Measurements from ENCODE around the gene CYB5RL.

Gene CYB5RL

GRCh38 chr1:54165146-54165545 lies 34.7 kb downstream of the CYB5RL start:
- no peak for DNase-seq (ENCODE audit: low read depth, low spot score)

GRCh38 chr1:54163573-54163972 lies 36.3 kb downstream of the CYB5RL start:
- H3K4me1 ChIP-seq (ENCODE audit: insufficient read depth, insufficient read length), result peaks cover 21% of the 10 kb centered on the region
- no peaks in the 10 kb centered on the region for H3K27me3 ChIP-seq (ENCODE audit: insufficient read depth, insufficient read length)
- no peak for DNase-seq (ENCODE audit: low read depth, low spot score)
- no peaks in the 10 kb centered on the region for H3K36me3 ChIP-seq (ENCODE audit: insufficient read depth, insufficient read length, low read length)
- no peak for TF ChIP-seq YY1 (IDR thresholded peaks at IDR 0.05; ENCODE audit: insufficient read depth, insufficient read length)
- TF ChIP-seq SUZ12 (IDR thresholded peaks at IDR 0.05; ENCODE audit: extremely low read depth, insufficient read depth, insufficient read length), result no peak
- TF ChIP-seq ZNF274 (IDR thresholded peaks at IDR 0.05; ENCODE audit: low read depth, low read length), result no peak
- no peak overlapping the region for H3K9ac ChIP-seq (ENCODE audit: insufficient read length, low read depth)
- no peaks in the 10 kb centered on the region for H3K9me3 ChIP-seq (ENCODE audit: insufficient read depth, low read length)
- H3K4me3 ChIP-seq (ENCODE audit: insufficient read length, low read depth), result no peak overlapping the region

More at GRCh38 chr1:54165146-54165545, 34.7 kb downstream of the CYB5RL start:
- H3K36me3 ChIP-seq (ENCODE audit: insufficient read depth, insufficient read length, low read length), result no peaks in the 10 kb centered on the region
- no peaks in the 10 kb centered on the region for H3K27me3 ChIP-seq (ENCODE audit: insufficient read depth, insufficient read length)
- H3K9me3 ChIP-seq (ENCODE audit: insufficient read depth, low read length), result no peaks in the 10 kb centered on the region
- peaks cover 21% of the 10 kb centered on the region for H3K4me1 ChIP-seq (ENCODE audit: insufficient read depth, insufficient read length)
- no peak overlapping the region for H3K9ac ChIP-seq (ENCODE audit: insufficient read length, low read depth)
- TF ChIP-seq SUZ12 (IDR thresholded peaks at IDR 0.05; ENCODE audit: extremely low read depth, insufficient read depth, insufficient read length) (no peak), YY1 (IDR thresholded peaks at IDR 0.05; ENCODE audit: insufficient read depth, insufficient read length) (no peak)
- no peak overlapping the region for H3K4me3 ChIP-seq (ENCODE audit: insufficient read length, low read depth)

DNA sequence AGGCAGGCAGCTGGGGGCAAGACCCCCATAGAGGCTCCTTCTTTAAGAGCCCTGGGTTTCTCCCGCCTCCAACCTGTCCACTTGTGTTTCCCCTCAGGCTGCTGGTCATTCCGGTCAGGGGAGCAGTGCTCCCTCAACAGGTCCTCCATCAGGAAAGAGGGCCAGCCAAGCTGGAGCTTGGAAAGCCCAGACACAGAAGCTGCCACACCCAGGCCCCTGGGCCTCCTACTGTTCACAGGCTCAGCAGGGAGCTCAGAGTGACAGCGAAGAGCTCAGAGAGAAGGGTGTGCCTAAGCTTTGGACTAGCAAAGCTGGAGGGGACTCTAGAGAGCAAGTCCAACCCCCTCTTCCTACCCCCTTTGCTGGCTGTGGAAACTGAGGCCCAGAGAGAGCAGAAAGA lies 36.8 kb downstream of the CYB5RL start:
- no peak overlapping the region for H3K9ac ChIP-seq (ENCODE audit: insufficient read length, low read depth)

GRCh38 chr1:54161495-54162168 lies 38.2 kb downstream of the CYB5RL start:
- Histone ChIP-seq H3K9me3 (ENCODE audit: insufficient read depth, low read length) (no peaks in the 10 kb centered on the region), H3K4me1 (ENCODE audit: insufficient read depth, insufficient read length) (peaks cover 21% of the 10 kb centered on the region), H3K27me3 (ENCODE audit: insufficient read depth, insufficient read length) (no peaks in the 10 kb centered on the region), H3K4me3 (ENCODE audit: insufficient read length, low read depth) (no peak overlapping the region), H3K9ac (ENCODE audit: insufficient read length, low read depth) (no peak overlapping the region), H3K36me3 (ENCODE audit: insufficient read depth, insufficient read length, low read length) (no peaks in the 10 kb centered on the region)
- no peak for DNase-seq (ENCODE audit: low read depth, low spot score)
- no peak for TF ChIP-seq YY1 (IDR thresholded peaks at IDR 0.05; ENCODE audit: insufficient read depth, insufficient read length)
- TF ChIP-seq ZNF274 (IDR thresholded peaks at IDR 0.05; ENCODE audit: low read depth, low read length), result no peak
- no peak for TF ChIP-seq SUZ12 (IDR thresholded peaks at IDR 0.05; ENCODE audit: extremely low read depth, insufficient read depth, insufficient read length)

More for the DNA sequence above, 36.8 kb downstream of the CYB5RL start:
- no peaks in the 10 kb centered on the region for H3K9me3 ChIP-seq (ENCODE audit: insufficient read depth, low read length)
- H3K4me3 ChIP-seq (ENCODE audit: insufficient read length, low read depth), result no peak overlapping the region
- H3K27me3 ChIP-seq (ENCODE audit: insufficient read depth, insufficient read length), result no peaks in the 10 kb centered on the region
- no peak for DNase-seq (ENCODE audit: low read depth, low spot score)
- H3K4me1 ChIP-seq (ENCODE audit: insufficient read depth, insufficient read length), result peaks cover 21% of the 10 kb centered on the region
- no peaks in the 10 kb centered on the region for H3K36me3 ChIP-seq (ENCODE audit: insufficient read depth, insufficient read length, low read length)
- TF ChIP-seq ZNF274 (IDR thresholded peaks at IDR 0.05; ENCODE audit: low read depth, low read length), result no peak
- TF ChIP-seq YY1 (IDR thresholded peaks at IDR 0.05; ENCODE audit: insufficient read depth, insufficient read length), result no peak

DNA sequence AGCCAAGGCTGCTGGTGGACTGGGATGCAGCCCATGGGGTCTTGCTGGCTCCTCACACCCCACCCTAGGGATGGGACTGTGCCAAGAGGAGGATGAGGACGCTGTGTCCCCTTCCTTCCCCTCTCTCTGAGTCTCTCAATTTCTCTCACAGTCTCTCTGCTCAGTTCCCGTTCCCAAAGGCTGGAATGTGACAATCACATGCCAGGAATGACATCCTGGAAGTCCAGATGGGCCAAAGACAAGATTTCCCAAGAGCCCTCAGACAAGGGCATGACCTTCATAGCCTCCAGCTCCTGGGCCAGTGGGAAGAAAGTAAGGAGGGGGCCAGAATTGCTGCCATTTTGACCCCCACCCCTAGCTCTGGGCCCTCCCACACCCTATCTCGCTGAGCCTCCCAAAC lies 39.5 kb downstream of the CYB5RL start:
- H3K4me3 ChIP-seq (ENCODE audit: insufficient read length, low read depth), result no peak overlapping the region
- peaks cover 21% of the 10 kb centered on the region for H3K4me1 ChIP-seq (ENCODE audit: insufficient read depth, insufficient read length)
- no peaks in the 10 kb centered on the region for H3K36me3 ChIP-seq (ENCODE audit: insufficient read depth, insufficient read length, low read length)
- H3K27me3 ChIP-seq (ENCODE audit: insufficient read depth, insufficient read length), result no peaks in the 10 kb centered on the region
- no peak for DNase-seq (ENCODE audit: low read depth, low spot score)
- no peaks in the 10 kb centered on the region for H3K9me3 ChIP-seq (ENCODE audit: insufficient read depth, low read length)
- H3K9ac ChIP-seq (ENCODE audit: insufficient read length, low read depth), result no peak overlapping the region
- no peak for TF ChIP-seq ZNF274 (IDR thresholded peaks at IDR 0.05; ENCODE audit: low read depth, low read length)
- TF ChIP-seq SUZ12 (IDR thresholded peaks at IDR 0.05; ENCODE audit: extremely low read depth, insufficient read depth, insufficient read length), result no peak
- TF ChIP-seq YY1 (IDR thresholded peaks at IDR 0.05; ENCODE audit: insufficient read depth, insufficient read length), result no peak

- no peak overlapping the region for H3K4me3 ChIP-seq (ENCODE audit: insufficient read length, low read depth)
- no peak overlapping the region for H3K9ac ChIP-seq (ENCODE audit: insufficient read length, low read depth)
- no peak for DNase-seq (ENCODE audit: low read depth, low spot score)
- H3K4me1 ChIP-seq (ENCODE audit: insufficient read depth, insufficient read length), result peaks cover 20% of the 10 kb centered on the region
- H3K9me3 ChIP-seq (ENCODE audit: insufficient read depth, low read length), result no peaks in the 10 kb centered on the region
- no peaks in the 10 kb centered on the region for H3K36me3 ChIP-seq (ENCODE audit: insufficient read depth, insufficient read length, low read length)
- no peaks in the 10 kb centered on the region for H3K27me3 ChIP-seq (ENCODE audit: insufficient read depth, insufficient read length)
- TF ChIP-seq YY1 (IDR thresholded peaks at IDR 0.05; ENCODE audit: insufficient read depth, insufficient read length) (no peak), ZNF274 (IDR thresholded peaks at IDR 0.05; ENCODE audit: low read depth, low read length) (no peak), SUZ12 (IDR thresholded peaks at IDR 0.05; ENCODE audit: extremely low read depth, insufficient read depth, insufficient read length) (no peak)
These were observed 40.0 kb downstream of the CYB5RL start for GRCh38 chr1:54159733-54160316.

DNA sequence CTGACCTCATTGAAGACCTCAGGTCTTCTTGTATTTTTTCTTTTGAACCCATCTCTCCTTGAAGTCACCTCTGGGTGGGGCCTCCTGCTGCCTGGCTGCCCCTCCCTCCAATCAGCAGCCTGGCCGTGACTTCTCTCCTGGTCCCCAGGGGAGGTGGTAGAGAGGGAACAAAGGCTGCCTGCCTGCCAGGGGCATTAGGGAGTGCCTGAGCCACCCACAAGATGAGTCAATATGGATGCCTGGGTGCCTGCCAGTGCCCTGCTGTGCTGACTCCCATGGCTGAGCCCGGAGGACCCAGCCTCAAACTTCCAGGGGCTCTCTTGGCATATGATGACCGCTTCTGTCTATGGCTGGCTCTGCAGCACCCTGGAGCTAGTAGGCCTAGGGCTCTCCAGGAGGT lies 41.8 kb downstream of the CYB5RL start:
- Histone ChIP-seq H3K9ac (ENCODE audit: insufficient read length, low read depth) (no peak overlapping the region), H3K9me3 (ENCODE audit: insufficient read depth, low read length) (no peaks in the 10 kb centered on the region), H3K4me3 (ENCODE audit: insufficient read length, low read depth) (no peak overlapping the region), H3K36me3 (ENCODE audit: insufficient read depth, insufficient read length, low read length) (no peaks in the 10 kb centered on the region), H3K27me3 (ENCODE audit: insufficient read depth, insufficient read length) (no peaks in the 10 kb centered on the region), H3K4me1 (ENCODE audit: insufficient read depth, insufficient read length) (peaks cover 22% of the 10 kb centered on the region)
- TF ChIP-seq ZNF274 (IDR thresholded peaks at IDR 0.05; ENCODE audit: low read depth, low read length) (no peak), YY1 (IDR thresholded peaks at IDR 0.05; ENCODE audit: insufficient read depth, insufficient read length) (no peak), SUZ12 (IDR thresholded peaks at IDR 0.05; ENCODE audit: extremely low read depth, insufficient read depth, insufficient read length) (no peak)
- no peak for DNase-seq (ENCODE audit: low read depth, low spot score)

Measured in NT2/D1 (cell line).